RWPE1 (cell line): Measurements from ENCODE around the gene LINC00237.

Experiments used
- CTCF ChIA-PET: fragments of 350-600 bp; sonication (Branson Sonifier 250); formaldehyde crosslinking; extraction: SDS; loops from one replicate; lab custom pipeline; 2021; lab: Yijun Ruan, JAX
- POLR2A ChIA-PET: fragments of 400-600 bp; formaldehyde crosslinking; extraction: SDS; loops from one replicate; lab custom pipeline; 2020; ENCODE audit warnings: antibody characterized with exemption; ENCODE audit not compliant: low non-redundant PET; lab: Yijun Ruan, JAX
- DNase-seq: peaks from one replicate; pipeline ENCODE4 v3.0.0; 2012; ENCODE audit warnings: low spot score
- H3K27ac ChIP-seq: fragments of 450-650 bp; 2 replicates; pipeline ENCODE4 v1.5.1; 2017
- TF ChIP-seq, protein P1 (sequence below): fragments of 450-650 bp; conservative IDR thresholded peaks from 2 replicates; pipeline ENCODE4 v1.5.1; 2017; ENCODE audit warnings: low read depth, mild to moderate bottlenecking

LINC00237 gene

DNA sequence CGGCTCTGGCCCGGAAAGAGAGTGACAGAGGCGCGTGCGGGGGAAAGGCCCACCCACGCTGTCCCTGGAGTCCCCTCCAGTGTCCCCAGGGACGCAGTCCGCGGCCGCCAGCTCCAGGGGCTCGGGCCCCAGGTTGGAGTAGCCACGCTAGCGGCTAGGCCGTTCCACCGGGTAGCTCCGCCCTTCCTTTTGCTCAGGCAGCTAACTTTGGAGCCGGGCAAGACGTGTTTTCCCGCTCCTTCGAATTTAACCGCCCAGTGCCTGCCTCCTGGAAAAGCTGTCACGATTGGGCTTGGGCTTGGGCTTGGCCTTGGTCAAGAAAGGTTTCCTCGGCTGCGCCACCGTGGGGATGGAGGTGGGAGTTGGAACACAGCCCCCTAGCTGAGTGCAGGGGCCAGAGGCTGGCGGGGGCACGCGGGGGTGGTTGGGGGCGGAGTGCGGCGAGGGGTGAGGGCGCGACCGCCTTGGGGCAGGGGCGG lies 4.7 kb downstream of the LINC00237 start:
- H3K27ac ChIP-seq = no peak overlapping the region
- no peak for DNase-seq
- ChIA-PET POLR2A (no interaction called here), CTCF (no interaction called here)
- TF ChIP-seq, protein P1, sequence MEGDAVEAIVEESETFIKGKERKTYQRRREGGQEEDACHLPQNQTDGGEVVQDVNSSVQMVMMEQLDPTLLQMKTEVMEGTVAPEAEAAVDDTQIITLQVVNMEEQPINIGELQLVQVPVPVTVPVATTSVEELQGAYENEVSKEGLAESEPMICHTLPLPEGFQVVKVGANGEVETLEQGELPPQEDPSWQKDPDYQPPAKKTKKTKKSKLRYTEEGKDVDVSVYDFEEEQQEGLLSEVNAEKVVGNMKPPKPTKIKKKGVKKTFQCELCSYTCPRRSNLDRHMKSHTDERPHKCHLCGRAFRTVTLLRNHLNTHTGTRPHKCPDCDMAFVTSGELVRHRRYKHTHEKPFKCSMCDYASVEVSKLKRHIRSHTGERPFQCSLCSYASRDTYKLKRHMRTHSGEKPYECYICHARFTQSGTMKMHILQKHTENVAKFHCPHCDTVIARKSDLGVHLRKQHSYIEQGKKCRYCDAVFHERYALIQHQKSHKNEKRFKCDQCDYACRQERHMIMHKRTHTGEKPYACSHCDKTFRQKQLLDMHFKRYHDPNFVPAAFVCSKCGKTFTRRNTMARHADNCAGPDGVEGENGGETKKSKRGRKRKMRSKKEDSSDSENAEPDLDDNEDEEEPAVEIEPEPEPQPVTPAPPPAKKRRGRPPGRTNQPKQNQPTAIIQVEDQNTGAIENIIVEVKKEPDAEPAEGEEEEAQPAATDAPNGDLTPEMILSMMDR = no peak

GRCh38 chr20:21100578-21101452 lies 5.3 kb downstream of the LINC00237 start:
- H3K27ac ChIP-seq = no peak overlapping the region
- CTCF ChIA-PET = interaction anchor here (0.7 kb wide), 1 partner anchor 13 kb away, joined by 3 read pairs; no protein-coding TSS in a partner anchor
- POLR2A ChIA-PET = no interaction called here
- DNase-seq = no peak
- TF ChIP-seq, protein P1 = no peak

DNA sequence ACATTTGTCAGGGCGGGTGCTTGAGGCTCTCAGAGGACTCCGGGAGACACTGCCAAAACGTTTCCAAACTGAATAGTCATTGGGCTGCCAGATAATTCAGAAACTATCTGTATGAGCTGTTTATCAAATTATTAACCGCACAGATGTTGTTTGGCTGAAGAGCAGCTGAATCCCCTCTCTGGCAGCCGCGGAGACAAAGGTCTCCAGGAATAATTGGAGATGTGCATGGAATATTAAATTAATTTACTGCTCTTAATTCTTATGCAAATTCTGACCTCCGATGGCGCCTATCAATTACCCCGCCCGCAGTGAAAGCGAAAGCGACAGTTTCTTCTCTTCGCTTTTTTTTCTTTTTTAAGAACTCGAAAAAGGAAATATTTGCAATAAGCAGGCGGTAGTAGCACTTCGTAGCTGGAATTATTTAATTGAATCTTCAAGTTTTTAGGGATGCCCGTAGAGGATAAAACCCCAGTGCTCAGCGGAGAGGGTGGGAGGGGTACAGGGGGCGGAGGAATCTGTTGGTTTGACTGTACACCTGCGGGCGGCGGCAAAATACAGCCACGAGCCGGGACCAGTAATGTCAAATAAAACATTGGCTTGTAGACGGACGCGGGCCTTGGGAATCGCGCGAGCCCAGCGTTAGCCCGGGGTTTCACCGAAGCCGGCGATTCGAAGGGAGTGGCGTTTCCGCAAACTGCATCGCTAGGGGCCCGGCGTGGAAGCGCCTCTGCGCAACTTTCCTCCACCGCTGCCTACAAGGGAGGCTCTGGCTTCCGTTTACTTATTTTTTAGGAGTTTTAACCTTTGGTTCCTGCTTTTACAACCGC lies 6.2 kb downstream of the LINC00237 start:
- peak; percentile 57 for DNase-seq
- CTCF ChIA-PET = interaction anchor here (0.7 to 1.0 kb wide), 2 partner anchors 12 to 136 kb away, joined by 3 read pairs; no protein-coding TSS in a partner anchor
- POLR2A ChIA-PET = interaction anchor here (0.5 kb wide), 1 partner anchor 9 kb away, joined by 3 read pairs; no protein-coding TSS in a partner anchor
- TF ChIP-seq, protein P1 = no peak
- no peak overlapping the region for H3K27ac ChIP-seq

- no peak for DNase-seq
- H3K27ac ChIP-seq = no peak overlapping the region
- POLR2A ChIA-PET = no interaction called here
- TF ChIP-seq, protein P1 = no peak
- CTCF ChIA-PET = no interaction called here
Observed at GRCh38 chr20:21096321-21097043, 9.7 kb downstream of the LINC00237 start.

DNA sequence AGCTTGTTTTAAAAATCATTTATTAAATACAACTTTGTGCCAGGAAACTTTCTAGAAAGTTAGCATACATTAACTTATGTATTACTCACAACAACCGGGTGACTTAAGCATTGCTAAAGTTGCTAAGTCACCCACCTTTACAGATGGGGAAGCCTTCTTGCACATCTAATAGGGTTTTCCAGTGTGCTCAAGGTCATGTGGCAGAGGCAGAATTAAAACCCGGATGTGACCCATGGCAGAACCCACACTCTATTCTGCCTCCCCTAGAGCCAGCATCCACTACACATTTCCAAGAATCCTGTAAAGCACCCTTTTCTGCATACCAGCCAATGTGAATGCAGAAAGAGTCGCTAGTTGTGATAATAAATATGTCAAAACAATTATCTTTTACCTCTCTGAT lies 13.4 kb downstream of the LINC00237 start:
- DNase-seq = no peak
- POLR2A ChIA-PET = no interaction called here
- TF ChIP-seq, protein P1 = no peak
- CTCF ChIA-PET = no interaction called here
- no peak overlapping the region for H3K27ac ChIP-seq
